Measurements from ENCODE around the gene NOL7.

- TF ChIP-seq SUZ12 (IDR thresholded peaks at IDR 0.05; ENCODE audit: extremely low read depth, insufficient read depth, insufficient read length) (no peak), ZNF274 (IDR thresholded peaks at IDR 0.05; ENCODE audit: low read depth, low read length) (no peak)
Measured at GRCh38 chr6:13586603-13587542, 28.3 kb upstream of the NOL7 start.

Data from NT2/D1 (cell line).